ENCODE results near the gene USP24.

The USP24 gene

GRCh38 chr1:55049271-55049913, 165.8 kb downstream of the USP24 start:
- Histone ChIP-seq H3K9me3 (ENCODE audit: control insufficient read depth, insufficient read depth, low read length) (no peaks in the 10 kb centered on the region), H3K27ac (ENCODE audit: low read length) (no peak overlapping the region), H3K4me3 (ENCODE audit: low read length) (no peak overlapping the region), H3K4me1 (ENCODE audit: control insufficient read depth, insufficient read depth, low read length) (no peaks in the 10 kb centered on the region), H3K27me3 (ENCODE audit: control insufficient read depth, insufficient read depth, low read length) (no peaks in the 10 kb centered on the region), H3K36me3 (ENCODE audit: control insufficient read depth, insufficient read depth, low read length) (peaks cover 27% of the 10 kb centered on the region; the same call in 1 of the 2 replicates)
- no CpG with 5 or more reads among the region's 9 CpGs for WGBS (ENCODE audit: insufficient coverage, insufficient read length)
- DNase-seq (ENCODE audit: low read depth, low spot score) = no peak

GRCh38 chr1:55048453-55049270, 166.5 kb downstream of the USP24 start:
- no CpG with 5 or more reads among the region's 11 CpGs for WGBS (ENCODE audit: insufficient coverage, insufficient read length)
- Histone ChIP-seq H3K9me3 (ENCODE audit: control insufficient read depth, insufficient read depth, low read length) (no peaks in the 10 kb centered on the region), H3K4me3 (ENCODE audit: low read length) (no peak overlapping the region), H3K36me3 (ENCODE audit: control insufficient read depth, insufficient read depth, low read length) (peaks cover 24% of the 10 kb centered on the region; the same call in 1 of the 2 replicates), H3K27ac (ENCODE audit: low read length) (no peak overlapping the region), H3K4me1 (ENCODE audit: control insufficient read depth, insufficient read depth, low read length) (no peaks in the 10 kb centered on the region), H3K27me3 (ENCODE audit: control insufficient read depth, insufficient read depth, low read length) (no peaks in the 10 kb centered on the region)
- DNase-seq (ENCODE audit: low read depth, low spot score) = no peak

DNA sequence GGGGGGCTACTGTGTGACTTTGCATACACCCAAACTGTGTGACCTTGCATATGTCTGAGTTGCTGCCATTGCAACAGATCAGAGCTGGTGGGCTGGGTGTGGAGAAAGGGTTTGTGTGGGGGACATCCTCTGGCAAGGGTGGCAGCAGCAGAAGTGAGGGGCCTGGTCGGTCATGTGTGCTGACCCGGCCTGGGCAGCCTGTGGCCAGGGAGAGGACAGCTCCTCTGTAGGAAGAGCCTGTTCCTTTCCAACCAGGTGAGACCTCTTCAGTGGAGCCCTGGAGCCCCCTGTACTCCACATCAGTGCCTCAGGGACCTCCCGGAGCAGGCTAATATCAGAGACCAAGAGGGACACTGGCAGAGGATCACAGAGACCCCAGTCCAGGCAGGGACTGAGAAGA, 167.6 kb downstream of the USP24 start:
- Histone ChIP-seq H3K4me3 (ENCODE audit: low read length) (no peak overlapping the region), H3K9me3 (ENCODE audit: control insufficient read depth, insufficient read depth, low read length) (no peaks in the 10 kb centered on the region), H3K27me3 (ENCODE audit: control insufficient read depth, insufficient read depth, low read length) (no peaks in the 10 kb centered on the region), H3K27ac (ENCODE audit: low read length) (no peak overlapping the region), H3K4me1 (ENCODE audit: control insufficient read depth, insufficient read depth, low read length) (no peaks in the 10 kb centered on the region), H3K36me3 (ENCODE audit: control insufficient read depth, insufficient read depth, low read length) (peaks cover 17% of the 10 kb centered on the region; the same call in 1 of the 2 replicates)
- WGBS (ENCODE audit: insufficient coverage, insufficient read length) = no CpG with 5 or more reads among the region's 3 CpGs
- no peak for DNase-seq (ENCODE audit: low read depth, low spot score)

- H3K36me3 ChIP-seq (ENCODE audit: control insufficient read depth, insufficient read depth, low read length) = peaks cover 12% of the 10 kb centered on the region; the same call in 1 of the 2 replicates
- WGBS (ENCODE audit: insufficient coverage, insufficient read length) = no CpG with 5 or more reads among the region's 4 CpGs
Measured at GRCh38 chr1:55046871-55047270, 168.3 kb downstream of the USP24 start.

GRCh38 chr1:55045430-55045829, 169.7 kb downstream of the USP24 start:
- WGBS (ENCODE audit: insufficient coverage, insufficient read length) = no CpG with 5 or more reads among the region's 10 CpGs
- Histone ChIP-seq H3K4me3 (ENCODE audit: low read length) (no peak overlapping the region), H3K27me3 (ENCODE audit: control insufficient read depth, insufficient read depth, low read length) (peaks cover under 1% of the 10 kb centered on the region; the same call in 1 of the 2 replicates), H3K36me3 (ENCODE audit: control insufficient read depth, insufficient read depth, low read length) (peaks cover 7% of the 10 kb centered on the region; the same call in 1 of the 2 replicates), H3K9me3 (ENCODE audit: control insufficient read depth, insufficient read depth, low read length) (no peaks in the 10 kb centered on the region), H3K4me1 (ENCODE audit: control insufficient read depth, insufficient read depth, low read length) (no peaks in the 10 kb centered on the region; the same call in 1 of the 2 replicates), H3K27ac (ENCODE audit: low read length) (no peak overlapping the region)
- DNase-seq (ENCODE audit: low read depth, low spot score) = no peak

More at GRCh38 chr1:55046871-55047270, 168.3 kb downstream of the USP24 start:
- Histone ChIP-seq H3K4me3 (ENCODE audit: low read length) (no peak overlapping the region), H3K9me3 (ENCODE audit: control insufficient read depth, insufficient read depth, low read length) (no peaks in the 10 kb centered on the region), H3K4me1 (ENCODE audit: control insufficient read depth, insufficient read depth, low read length) (no peaks in the 10 kb centered on the region), H3K27me3 (ENCODE audit: control insufficient read depth, insufficient read depth, low read length) (no peaks in the 10 kb centered on the region), H3K27ac (ENCODE audit: low read length) (no peak overlapping the region)
- no peak for DNase-seq (ENCODE audit: low read depth, low spot score)

DNA sequence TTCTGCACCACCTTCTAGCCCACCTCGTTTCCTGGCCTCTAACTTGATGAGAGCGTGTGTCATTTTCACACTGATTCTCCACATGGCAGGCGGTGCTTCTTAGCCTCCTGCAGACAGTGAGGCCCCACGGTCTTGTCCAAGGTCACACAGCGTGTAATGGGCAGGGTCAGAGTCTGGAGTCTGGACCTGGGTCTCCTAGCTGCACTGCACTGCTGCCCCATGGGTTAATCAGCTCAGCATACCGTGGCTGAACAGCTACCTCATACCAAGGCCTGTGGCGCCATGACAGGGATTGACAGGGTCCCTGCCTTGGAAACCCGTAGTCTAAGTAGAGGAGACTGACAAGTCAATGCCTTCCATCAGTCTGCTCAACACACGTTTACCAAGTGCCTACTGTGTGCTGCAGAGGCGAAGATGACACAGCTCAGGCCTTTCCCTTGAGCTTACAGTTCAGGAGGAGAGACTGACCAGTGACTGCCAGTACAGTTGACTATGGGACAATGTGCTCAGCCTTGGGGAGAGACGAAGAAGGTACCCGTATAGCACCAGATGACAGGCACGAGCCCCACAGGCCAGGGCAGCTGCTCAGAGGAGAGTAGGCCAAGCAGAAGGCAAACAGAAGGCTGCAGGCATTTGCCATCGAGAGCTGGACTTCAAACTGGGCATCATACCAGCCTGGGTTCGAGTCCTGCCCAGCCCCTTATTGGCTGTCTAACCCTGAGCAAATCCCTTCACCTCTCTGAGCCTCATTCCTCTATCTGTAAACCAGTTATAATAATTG, 170.4 kb downstream of the USP24 start:
- Histone ChIP-seq H3K27me3 (ENCODE audit: control insufficient read depth, insufficient read depth, low read length) (peaks cover 2% of the 10 kb centered on the region; the same call in 1 of the 2 replicates), H3K4me3 (ENCODE audit: low read length) (no peak overlapping the region), H3K36me3 (ENCODE audit: control insufficient read depth, insufficient read depth, low read length) (peaks cover 7% of the 10 kb centered on the region; the same call in 1 of the 2 replicates), H3K27ac (ENCODE audit: low read length) (no peak overlapping the region), H3K9me3 (ENCODE audit: control insufficient read depth, insufficient read depth, low read length) (no peaks in the 10 kb centered on the region), H3K4me1 (ENCODE audit: control insufficient read depth, insufficient read depth, low read length) (no peaks in the 10 kb centered on the region; the same call in 1 of the 2 replicates)
- no CpG with 5 or more reads among the region's 15 CpGs for WGBS (ENCODE audit: insufficient coverage, insufficient read length)
- DNase-seq (ENCODE audit: low read depth, low spot score) = no peak

DNA sequence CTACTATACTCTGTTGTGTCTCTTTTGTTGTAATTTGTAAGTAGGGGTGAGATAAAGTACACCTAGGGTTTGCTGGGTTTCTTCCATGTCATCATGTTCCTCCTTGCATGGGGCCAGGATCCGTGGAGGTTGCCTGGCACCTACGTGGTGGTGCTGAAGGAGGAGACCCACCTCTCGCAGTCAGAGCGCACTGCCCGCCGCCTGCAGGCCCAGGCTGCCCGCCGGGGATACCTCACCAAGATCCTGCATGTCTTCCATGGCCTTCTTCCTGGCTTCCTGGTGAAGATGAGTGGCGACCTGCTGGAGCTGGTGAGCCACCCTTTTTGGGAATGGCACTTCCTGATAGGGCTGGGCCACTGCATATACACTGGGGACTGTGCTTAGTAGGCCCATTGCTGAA, 171.4 kb downstream of the USP24 start:
- H3K4me1 ChIP-seq (ENCODE audit: control insufficient read depth, insufficient read depth, low read length) = no peaks in the 10 kb centered on the region; the same call in 1 of the 2 replicates
- no peak overlapping the region for H3K4me3 ChIP-seq (ENCODE audit: low read length)
- peaks cover 2% of the 10 kb centered on the region; the same call in 1 of the 2 replicates for H3K27me3 ChIP-seq (ENCODE audit: control insufficient read depth, insufficient read depth, low read length)
- peaks cover 7% of the 10 kb centered on the region; the same call in 1 of the 2 replicates for H3K36me3 ChIP-seq (ENCODE audit: control insufficient read depth, insufficient read depth, low read length)
- H3K9me3 ChIP-seq (ENCODE audit: control insufficient read depth, insufficient read depth, low read length) = no peaks in the 10 kb centered on the region
- no CpG with 5 or more reads among the region's 9 CpGs for WGBS (ENCODE audit: insufficient coverage, insufficient read length)
- H3K27ac ChIP-seq (ENCODE audit: low read length) = no peak overlapping the region
- DNase-seq (ENCODE audit: low read depth, low spot score) = no peak

GRCh38 chr1:55043011-55043410, 172.2 kb downstream of the USP24 start:
- H3K4me3 ChIP-seq (ENCODE audit: low read length) = no peak overlapping the region
- H3K27me3 ChIP-seq (ENCODE audit: control insufficient read depth, insufficient read depth, low read length) = peaks cover 2% of the 10 kb centered on the region; the same call in 1 of the 2 replicates
- WGBS (ENCODE audit: insufficient coverage, insufficient read length) = no CpG with 5 or more reads among the region's 2 CpGs
- no peak for DNase-seq (ENCODE audit: low read depth, low spot score)
- no peak overlapping the region for H3K27ac ChIP-seq (ENCODE audit: low read length)
- no peaks in the 10 kb centered on the region for H3K9me3 ChIP-seq (ENCODE audit: control insufficient read depth, insufficient read depth, low read length)
- H3K36me3 ChIP-seq (ENCODE audit: control insufficient read depth, insufficient read depth, low read length) = peaks cover 7% of the 10 kb centered on the region; the same call in 1 of the 2 replicates
- no peaks in the 10 kb centered on the region; the same call in 1 of the 2 replicates for H3K4me1 ChIP-seq (ENCODE audit: control insufficient read depth, insufficient read depth, low read length)

DNA sequence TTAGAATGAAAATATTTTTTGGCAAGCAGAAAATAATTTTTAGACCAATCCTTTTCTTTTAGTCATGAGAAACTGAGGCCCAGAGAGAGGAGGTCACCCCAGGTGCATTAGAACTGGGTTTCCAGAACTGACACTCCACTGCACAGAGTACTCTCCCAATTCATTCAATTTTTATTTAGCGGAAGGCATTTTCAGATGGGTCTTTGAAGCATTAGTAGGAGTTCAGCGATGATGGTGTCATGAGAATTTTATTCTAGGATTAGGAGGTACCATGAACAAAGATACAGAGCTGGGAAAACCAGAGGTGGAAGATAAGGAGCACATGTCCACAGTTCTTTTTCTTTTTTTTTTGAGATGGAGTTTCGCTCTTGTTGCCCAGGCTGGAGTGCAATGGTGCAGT, 173.6 kb downstream of the USP24 start:
- Histone ChIP-seq H3K27ac (ENCODE audit: low read length) (no peak overlapping the region), H3K4me3 (ENCODE audit: low read length) (no peak overlapping the region), H3K36me3 (ENCODE audit: control insufficient read depth, insufficient read depth, low read length) (peaks cover 7% of the 10 kb centered on the region; the same call in 1 of the 2 replicates), H3K4me1 (ENCODE audit: control insufficient read depth, insufficient read depth, low read length) (no peaks in the 10 kb centered on the region; the same call in 1 of the 2 replicates), H3K9me3 (ENCODE audit: control insufficient read depth, insufficient read depth, low read length) (no peaks in the 10 kb centered on the region), H3K27me3 (ENCODE audit: control insufficient read depth, insufficient read depth, low read length) (peaks cover 2% of the 10 kb centered on the region; the same call in 1 of the 2 replicates)
- no CpG with 5 or more reads among the region's 3 CpGs for WGBS (ENCODE audit: insufficient coverage, insufficient read length)
- no peak for DNase-seq (ENCODE audit: low read depth, low spot score)

Measured in iPS DF 6.9 (cell line).